Activated gamma-delta T cell treated with Interleukin-2 at 50 U/mL for 16 hours (primary cell): ENCODE data around the gene SCYGR3.

Source experiments
- DNase-seq: peaks from one replicate; pipeline ENCODE4 v3.0.0-alpha.2; 2020

SCYGR3 gene

GRCh38 chr2:227614740-227615139 is at the start of gene SCYGR3:
TSS of gene SCYGR3 (minus strand) at chr2:227614840. CDS start at chr2:227614840, 0 bp downstream.
- no peak for DNase-seq

GRCh38 chr2:227661827-227662226 is 47.2 kb upstream of the SCYGR3 start:
- no peak for DNase-seq

GRCh38 chr2:227661025-227661649 is 46.5 kb upstream of the SCYGR3 start:
- DNase-seq, result no peak

- no peak for DNase-seq
These were observed 42.7 kb upstream of the SCYGR3 start for GRCh38 chr2:227657199-227657845.

- no peak for DNase-seq
These were observed 40.8 kb upstream of the SCYGR3 start for GRCh38 chr2:227655454-227655853.

- DNase-seq, result no peak
These were observed 39.8 kb upstream of the SCYGR3 start for GRCh38 chr2:227654426-227654825.

- DNase-seq, result no peak
These were observed 38.8 kb upstream of the SCYGR3 start for GRCh38 chr2:227653419-227653818.

- no peak for DNase-seq
These were observed 29.4 kb upstream of the SCYGR3 start for GRCh38 chr2:227643990-227644551.

GRCh38 chr2:227642656-227643055 is 28.0 kb upstream of the SCYGR3 start:
- DNase-seq, result no peak

GRCh38 chr2:227634201-227634600 is 19.6 kb upstream of the SCYGR3 start:
- no peak for DNase-seq

GRCh38 chr2:227632827-227633226 is 18.2 kb upstream of the SCYGR3 start:
- DNase-seq, result no peak

- no peak for DNase-seq
These were observed 15.7 kb upstream of the SCYGR3 start for GRCh38 chr2:227630322-227630721.

- no peak for DNase-seq
These were observed 14.8 kb upstream of the SCYGR3 start for GRCh38 chr2:227629435-227629834.

GRCh38 chr2:227627769-227628168 is 13.1 kb upstream of the SCYGR3 start:
- no peak for DNase-seq

- no peak for DNase-seq
These were observed 12.0 kb upstream of the SCYGR3 start for GRCh38 chr2:227626580-227627151.

- no peak for DNase-seq
These were observed 10.8 kb upstream of the SCYGR3 start for GRCh38 chr2:227625420-227625819.

- DNase-seq, result no peak
These were observed 8.6 kb upstream of the SCYGR3 start for GRCh38 chr2:227623226-227623625.

- DNase-seq, result no peak
These were observed 2.9 kb upstream of the SCYGR3 start, which contains the start of gene SCYGR4 for GRCh38 chr2:227617316-227618230. TSS of gene SCYGR4 (plus strand) at chr2:227617498. CDS start at chr2:227617498, 0 bp downstream.

- DNase-seq, result no peak
These were observed 2.0 kb upstream of the SCYGR3 start for GRCh38 chr2:227616631-227617030.

GRCh38 chr2:227615906-227616305 is 1.3 kb upstream of the SCYGR3 start:
- no peak for DNase-seq

GRCh38 chr2:227615181-227615580 is 541 bp upstream of the SCYGR3 start:
- no peak for DNase-seq

- DNase-seq, result no peak
These were observed 394 bp downstream of the SCYGR3 start for GRCh38 chr2:227614246-227614645.

- no peak for DNase-seq
These were observed 1.4 kb downstream of the SCYGR3 start for GRCh38 chr2:227613272-227613660.
